Measurements from ENCODE around the gene BCKDHB.

The BCKDHB gene

DNA sequence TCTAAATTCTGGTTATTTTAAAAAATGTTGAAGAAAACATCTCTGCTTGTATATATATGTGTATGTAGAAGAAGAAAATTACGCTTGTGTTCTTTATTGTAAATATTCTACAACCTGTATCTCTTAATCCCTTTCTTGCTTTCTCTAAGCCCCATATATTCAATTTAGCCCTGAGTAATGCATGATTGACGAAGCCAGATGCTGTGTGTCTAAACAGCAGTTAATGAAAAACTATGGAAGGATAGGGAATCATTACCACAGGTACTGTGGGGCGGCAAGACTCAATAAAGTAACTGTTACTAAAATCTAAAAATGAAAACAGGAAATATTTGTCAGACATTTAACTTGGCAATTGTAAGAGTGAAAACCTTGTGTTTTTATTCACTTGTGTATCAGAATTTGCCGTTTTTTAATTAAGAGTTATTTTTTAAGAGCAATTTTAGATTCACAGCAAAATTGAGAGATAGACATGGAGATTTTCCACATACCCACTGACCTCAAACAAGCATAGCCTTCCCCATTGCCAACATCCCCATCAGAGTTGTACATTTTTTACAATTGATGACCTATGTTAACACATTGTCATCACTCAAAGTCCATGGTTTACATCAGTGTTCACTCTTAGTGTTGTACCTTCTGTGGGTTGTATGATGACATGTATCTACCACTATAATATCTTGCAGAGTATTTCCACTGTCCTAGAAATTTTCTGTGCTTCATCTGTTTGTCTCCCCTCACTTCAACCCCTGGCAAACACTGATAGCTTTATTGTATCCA is 76.7 kb downstream of the BCKDHB start:
- no peak for TF ChIP-seq ZFX (IDR thresholded peaks at IDR 0.05)
- TF ChIP-seq, protein P1, sequence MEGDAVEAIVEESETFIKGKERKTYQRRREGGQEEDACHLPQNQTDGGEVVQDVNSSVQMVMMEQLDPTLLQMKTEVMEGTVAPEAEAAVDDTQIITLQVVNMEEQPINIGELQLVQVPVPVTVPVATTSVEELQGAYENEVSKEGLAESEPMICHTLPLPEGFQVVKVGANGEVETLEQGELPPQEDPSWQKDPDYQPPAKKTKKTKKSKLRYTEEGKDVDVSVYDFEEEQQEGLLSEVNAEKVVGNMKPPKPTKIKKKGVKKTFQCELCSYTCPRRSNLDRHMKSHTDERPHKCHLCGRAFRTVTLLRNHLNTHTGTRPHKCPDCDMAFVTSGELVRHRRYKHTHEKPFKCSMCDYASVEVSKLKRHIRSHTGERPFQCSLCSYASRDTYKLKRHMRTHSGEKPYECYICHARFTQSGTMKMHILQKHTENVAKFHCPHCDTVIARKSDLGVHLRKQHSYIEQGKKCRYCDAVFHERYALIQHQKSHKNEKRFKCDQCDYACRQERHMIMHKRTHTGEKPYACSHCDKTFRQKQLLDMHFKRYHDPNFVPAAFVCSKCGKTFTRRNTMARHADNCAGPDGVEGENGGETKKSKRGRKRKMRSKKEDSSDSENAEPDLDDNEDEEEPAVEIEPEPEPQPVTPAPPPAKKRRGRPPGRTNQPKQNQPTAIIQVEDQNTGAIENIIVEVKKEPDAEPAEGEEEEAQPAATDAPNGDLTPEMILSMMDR (conservative IDR thresholded peaks at IDR 0.05): no peak
- no peak overlapping the region for H3K27ac ChIP-seq

DNA sequence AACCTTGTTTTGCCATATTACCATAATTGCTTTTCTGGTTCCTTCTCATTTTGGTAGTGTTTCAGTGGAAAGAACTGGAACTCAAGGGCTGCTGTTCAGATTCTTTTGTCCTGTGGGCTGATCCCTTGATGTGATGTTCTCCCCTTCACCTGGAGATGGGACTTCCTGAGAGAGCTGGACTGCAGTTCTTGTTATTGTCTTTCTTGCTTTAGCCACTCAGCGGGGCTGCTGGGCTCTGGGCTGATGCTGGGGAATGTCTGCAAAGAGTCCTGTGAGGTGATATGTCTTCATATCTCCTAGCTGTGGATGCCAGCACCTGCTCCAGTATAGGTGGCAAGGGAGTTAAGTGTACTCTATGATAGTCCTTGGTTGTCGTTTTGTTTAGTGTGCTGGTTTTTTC is 79.0 kb downstream of the BCKDHB start:
- H3K27ac ChIP-seq: no peak overlapping the region
- TF ChIP-seq ZFX (IDR thresholded peaks at IDR 0.05): no peak
- TF ChIP-seq, protein P1 (conservative IDR thresholded peaks at IDR 0.05): no peak

DNA sequence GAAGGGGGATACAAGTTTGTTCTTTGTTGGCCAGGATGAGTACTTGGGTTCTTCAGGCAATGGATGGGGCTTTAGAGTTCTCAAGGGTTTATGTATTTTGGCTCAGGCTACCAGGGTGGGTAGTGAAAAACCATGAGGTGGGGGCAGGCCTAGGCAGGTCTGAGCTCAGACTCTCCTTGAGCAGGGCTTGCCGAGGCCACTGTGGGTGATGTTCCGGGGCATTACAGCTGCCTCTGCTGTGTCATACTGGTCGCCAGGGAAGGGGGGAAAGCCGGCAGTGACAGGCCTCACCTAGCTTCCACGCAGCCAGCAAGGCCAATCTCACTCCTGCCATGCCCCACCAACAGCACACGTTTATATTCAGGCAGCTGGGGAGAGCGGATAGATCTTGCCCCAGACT is 79.6 kb downstream of the BCKDHB start:
- TF ChIP-seq ZFX (IDR thresholded peaks at IDR 0.05): no peak
- TF ChIP-seq, protein P1 (conservative IDR thresholded peaks at IDR 0.05): no peak
- H3K27ac ChIP-seq: no peak overlapping the region

DNA sequence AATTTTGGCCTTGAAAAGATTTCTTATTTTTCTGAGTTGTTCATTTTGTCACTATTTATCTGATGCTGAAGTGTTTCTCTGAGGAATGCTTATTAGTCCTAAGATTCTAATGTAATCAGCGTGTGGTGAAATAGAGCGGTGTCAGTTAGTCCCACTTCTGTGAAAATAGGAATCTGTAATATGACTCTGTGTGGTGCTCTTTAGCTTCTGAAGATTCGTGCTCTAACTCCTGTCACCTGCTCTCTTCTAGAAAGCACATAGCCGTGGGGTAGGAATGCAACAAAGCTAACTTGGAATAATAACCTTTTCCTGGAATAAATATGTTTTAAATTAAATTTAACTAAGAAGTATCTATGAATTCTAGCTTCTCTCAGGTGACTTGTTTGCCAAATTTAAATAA is 90.4 kb downstream of the BCKDHB start:
- TF ChIP-seq, protein P1 (conservative IDR thresholded peaks at IDR 0.05): no peak
- no peak for TF ChIP-seq ZFX (IDR thresholded peaks at IDR 0.05)
- H3K27ac ChIP-seq: no peak overlapping the region

DNA sequence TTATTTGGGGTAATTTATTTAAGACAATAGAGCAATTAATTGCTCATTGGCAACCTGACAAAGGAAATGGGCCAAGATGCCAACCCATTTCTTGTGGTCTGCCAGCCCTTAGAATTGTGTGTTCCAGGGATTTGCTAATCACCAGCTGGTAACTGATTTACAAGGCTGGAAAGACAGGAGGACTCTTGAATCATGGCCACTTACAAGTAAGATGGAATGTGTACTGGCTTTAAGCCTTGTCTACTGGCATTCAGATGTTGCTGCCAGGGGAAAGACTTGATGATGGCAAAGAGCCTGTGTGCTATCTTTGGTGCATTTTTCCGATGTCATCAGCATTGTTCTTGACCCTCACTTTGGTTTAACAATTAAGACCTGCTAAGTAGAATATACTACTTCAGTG is 91.0 kb downstream of the BCKDHB start:
- TF ChIP-seq, protein P1 (conservative IDR thresholded peaks at IDR 0.05): no peak
- no peak for TF ChIP-seq ZFX (IDR thresholded peaks at IDR 0.05)

DNA sequence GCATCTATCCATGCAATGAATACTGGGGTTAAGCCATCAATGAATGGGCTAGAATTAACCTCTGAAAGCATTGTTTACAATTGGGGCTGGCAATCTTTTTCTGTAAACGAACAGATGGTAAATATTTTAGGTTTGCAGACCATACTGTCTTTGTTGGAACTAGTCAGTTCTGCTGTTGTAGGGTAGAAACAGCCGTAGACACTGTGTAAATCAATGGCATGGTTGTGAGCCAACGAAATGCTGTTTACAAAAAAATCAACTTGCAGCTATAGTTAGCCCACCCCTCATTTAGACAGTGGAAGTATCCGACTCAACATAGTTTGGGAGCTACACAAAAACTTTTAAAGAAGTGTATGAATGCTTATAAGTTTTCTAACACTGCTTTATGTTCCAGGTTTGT is 91.5 kb downstream of the BCKDHB start:
- TF ChIP-seq, protein P1 (conservative IDR thresholded peaks at IDR 0.05): no peak
- TF ChIP-seq ZFX (IDR thresholded peaks at IDR 0.05): no peak
- no peak overlapping the region for H3K27ac ChIP-seq

More for the DNA sequence above, 91.0 kb downstream of the BCKDHB start:
- no peak overlapping the region for H3K27ac ChIP-seq

DNA sequence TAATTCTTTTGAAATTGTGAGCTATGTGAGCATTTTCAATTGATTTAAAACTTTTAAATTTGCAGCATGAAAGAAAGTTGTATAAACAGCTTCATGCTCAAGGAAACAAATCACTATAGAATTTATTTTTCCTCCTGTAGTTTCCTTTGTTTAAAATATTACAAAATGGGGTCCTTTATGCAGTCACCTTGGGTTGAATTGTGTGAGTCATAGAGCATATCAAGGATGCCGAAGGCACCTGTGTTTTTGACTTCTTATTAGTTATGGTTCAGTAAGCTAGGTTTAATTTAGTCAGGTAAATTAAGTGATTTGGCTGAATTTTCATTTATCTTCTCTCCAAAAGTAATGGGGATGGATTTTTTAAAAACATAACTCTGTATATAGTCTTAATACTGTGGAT is 96.8 kb downstream of the BCKDHB start:
- no peak overlapping the region for H3K27ac ChIP-seq
- TF ChIP-seq, protein P1 (conservative IDR thresholded peaks at IDR 0.05): no peak
- no peak for TF ChIP-seq ZFX (IDR thresholded peaks at IDR 0.05)
